HG02763 (cell line): ENCODE measurements around the gene PLEKHD1.

Source experiments
- ATAC-seq: cut with Tn5 transposase; IDR thresholded peaks from one replicate; pipeline ENCODE4 v1.9.1; 2021; ENCODE audit warnings: mild to moderate bottlenecking, moderate library complexity; ENCODE audit not compliant: unreplicated experiment

Gene PLEKHD1

DNA sequence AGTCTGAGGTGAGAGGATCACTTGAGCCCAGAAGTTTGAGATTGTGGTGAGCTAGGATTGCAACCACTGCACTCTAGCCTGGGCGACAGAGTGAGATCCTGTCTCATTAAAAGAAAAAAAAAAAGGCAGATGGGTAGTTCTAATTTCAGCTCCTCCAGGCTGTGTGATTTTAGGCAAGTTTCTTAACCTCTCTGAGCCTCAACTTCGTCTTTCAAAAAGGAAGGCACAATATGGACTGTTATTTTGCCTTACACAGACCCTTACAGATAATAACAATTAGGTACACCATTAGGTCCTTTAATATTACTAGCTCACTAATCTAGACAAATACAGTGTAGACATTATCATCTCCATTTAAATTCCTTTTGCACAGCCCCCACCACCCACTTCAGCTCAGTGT is 94.9 kb downstream of the PLEKHD1 start:
- ATAC-seq, result no peak

DNA sequence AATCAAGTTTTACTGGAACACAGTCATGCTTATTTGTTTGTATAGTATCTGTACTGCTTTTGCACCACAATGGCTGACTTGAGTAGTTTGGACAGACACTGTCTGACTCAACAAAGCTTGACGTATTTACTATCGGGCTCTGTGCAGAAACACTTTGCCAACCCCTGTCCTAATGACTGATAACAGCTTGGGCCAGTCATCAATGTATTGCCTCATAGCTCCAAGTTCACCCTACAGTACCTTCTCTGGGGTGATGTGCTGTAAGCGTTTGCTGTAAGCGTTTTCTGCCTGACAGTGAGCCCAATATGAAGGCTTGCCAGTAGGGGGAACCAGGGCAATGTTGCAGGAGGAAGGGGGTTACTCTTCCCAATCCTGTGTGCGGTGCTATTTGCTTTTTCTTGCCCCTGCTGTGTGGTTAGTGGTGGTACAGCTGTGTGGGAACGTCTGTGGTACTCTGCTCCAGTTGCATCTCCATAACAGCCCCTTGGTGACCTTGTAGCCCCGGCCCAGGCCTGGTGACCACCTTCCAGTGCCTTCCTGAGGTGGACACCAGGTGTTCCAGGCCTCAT is 95.6 kb downstream of the PLEKHD1 start:
- ATAC-seq, result no peak
